Gastroesophageal sphincter (tissue), 3 donors: ENCODE data around the gene WDFY3.

Experiments
- CTCF ChIP-seq, 4 experiments: fragments of 200-600 bp in 2 of 4; fragments of 450-650 bp in 2 of 4; sonication (generic) in 1 of 4; IDR thresholded peaks; one replicate each; pipeline ENCODE4 v1.5.1; 2017 to 2019; ENCODE audit warnings: antibody characterized with exemption in 4 of 4, mild to moderate bottlenecking in 2 of 4, moderate library complexity in 2 of 4
- POLR2A ChIP-seq, 2 donors: fragments of 450-650 bp; IDR thresholded peaks; one replicate each; pipeline ENCODE4 v1.6.1; 2017; ENCODE audit warnings: antibody characterized with exemption in 2 of 2, mild to moderate bottlenecking in 2 of 2, moderate library complexity in 1 of 2

- no peak for TF ChIP-seq CTCF (IDR thresholded peaks at IDR 0.05)
- no peak for TF ChIP-seq POLR2A (IDR thresholded peaks at IDR 0.05)
Observed at GRCh38 chr4:84688605-84689004, 277.9 kb downstream of the WDFY3 start.
